Prostate gland (tissue), 2 donors: ENCODE results near the gene CT47C1.

Experiments
- POLR2A ChIP-seq: fragments of 450-650 bp; IDR thresholded peaks from one replicate; pipeline ENCODE4 v1.6.1; 2016; ENCODE audit warnings: antibody characterized with exemption, mild to moderate bottlenecking
- POLR2AphosphoS5 ChIP-seq: sonication (generic); formaldehyde crosslinking; IDR thresholded peaks from one replicate; pipeline ENCODE4 v1.6.1; 2017; ENCODE audit warnings: antibody characterized with exemption
- TF ChIP-seq, protein P1 (sequence below), 4 experiments: fragments of 200-600 bp in 2 of 4; fragments of 450-650 bp in 2 of 4; sonication (generic) in 2 of 4; IDR thresholded peaks; 1 replicate in 3 of 4; 2 replicates in 1 of 4; pipeline ENCODE4 v1.5.1; 2016 to 2019; ENCODE audit warnings: antibody characterized with exemption in 4 of 4, mild to moderate bottlenecking in 2 of 4, moderate library complexity in 2 of 4

DNA sequence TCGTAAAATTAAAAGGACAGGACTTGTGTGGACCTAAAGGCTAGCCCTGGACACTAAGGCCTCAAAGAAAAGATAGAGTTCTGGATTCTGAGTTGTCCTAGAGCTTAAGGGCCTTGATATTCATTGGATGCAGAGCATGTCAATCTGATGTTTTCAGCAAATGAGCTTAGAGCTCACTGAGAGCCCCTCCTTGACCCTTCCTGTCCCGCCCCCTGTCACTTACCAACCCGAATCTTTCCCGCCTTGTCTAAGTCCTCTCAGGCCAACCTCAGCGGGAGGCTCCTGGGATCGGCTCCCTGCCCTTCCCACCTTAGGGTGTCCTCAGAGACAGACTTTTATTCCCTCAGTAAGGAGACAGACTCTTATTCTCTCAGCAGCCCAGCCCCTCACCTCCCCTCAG lies at the start of gene CT47C1:
- TF ChIP-seq, protein P1, sequence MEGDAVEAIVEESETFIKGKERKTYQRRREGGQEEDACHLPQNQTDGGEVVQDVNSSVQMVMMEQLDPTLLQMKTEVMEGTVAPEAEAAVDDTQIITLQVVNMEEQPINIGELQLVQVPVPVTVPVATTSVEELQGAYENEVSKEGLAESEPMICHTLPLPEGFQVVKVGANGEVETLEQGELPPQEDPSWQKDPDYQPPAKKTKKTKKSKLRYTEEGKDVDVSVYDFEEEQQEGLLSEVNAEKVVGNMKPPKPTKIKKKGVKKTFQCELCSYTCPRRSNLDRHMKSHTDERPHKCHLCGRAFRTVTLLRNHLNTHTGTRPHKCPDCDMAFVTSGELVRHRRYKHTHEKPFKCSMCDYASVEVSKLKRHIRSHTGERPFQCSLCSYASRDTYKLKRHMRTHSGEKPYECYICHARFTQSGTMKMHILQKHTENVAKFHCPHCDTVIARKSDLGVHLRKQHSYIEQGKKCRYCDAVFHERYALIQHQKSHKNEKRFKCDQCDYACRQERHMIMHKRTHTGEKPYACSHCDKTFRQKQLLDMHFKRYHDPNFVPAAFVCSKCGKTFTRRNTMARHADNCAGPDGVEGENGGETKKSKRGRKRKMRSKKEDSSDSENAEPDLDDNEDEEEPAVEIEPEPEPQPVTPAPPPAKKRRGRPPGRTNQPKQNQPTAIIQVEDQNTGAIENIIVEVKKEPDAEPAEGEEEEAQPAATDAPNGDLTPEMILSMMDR (IDR thresholded peaks at IDR 0.05), result no peak
- TF ChIP-seq POLR2A (no peak), POLR2AphosphoS5 (no peak)
